T-cell (primary cell): ENCODE measurements around the gene PRKACB. TPM values are rescaled to one million over a fixed set of nuclear protein-coding genes. Genes with fewer than 3 reads are reported as not detected.

Experiments used
- ATAC-seq, 4 experiments: fragments of 200-7000 bp in 3 of 4; fragments of 150-1000 bp in 1 of 4; cut with Tn5 transposase; replicated peaks in 1 of 4; 1 replicate in 3 of 4; 2 replicates in 1 of 4; pipeline ENCODE4 v1.10.0; 2021; ENCODE audit warnings: moderate library complexity in 3 of 4, mild to moderate bottlenecking in 2 of 4, moderate number of reproducible peaks in 1 of 4
- CTCF ChIA-PET, 2 donors: fragments of 300-600 bp; sonication (Branson Sonifier 250); formaldehyde crosslinking; loops; one replicate each; lab custom pipeline; 2022; ENCODE audit warnings: antibody characterized with exemption in 2 of 2; lab: Charles Lee
- POLR2A ChIA-PET, 2 donors: fragments of 300-600 bp; sonication (Branson Sonifier 250); formaldehyde crosslinking; loops; one replicate each; lab custom pipeline; 2022; ENCODE audit warnings: antibody characterized with exemption in 2 of 2; lab: Charles Lee
- DNase-seq, 35 experiments: peaks; one replicate each; pipeline versions ENCODE4 v3.0.0 to v3.0.0-alpha.2; 2013 to 2023
- H3K27ac ChIP-seq: one replicate; pipeline ENCODE4 v1.5.1; 2013; ENCODE audit warnings: low read length
- H3K27me3 ChIP-seq, 2 experiments: replicated peaks in 1 of 2; 1 replicate in 1 of 2; 2 replicates in 1 of 2; pipeline versions ENCODE4 v1.6.1 to v1.7.0; 2013; ENCODE audit warnings: low read length in 1 of 2, mixed read lengths in 1 of 2; ENCODE audit not compliant: control insufficient read depth in 2 of 2, insufficient read depth in 2 of 2; ENCODE audit errors: extremely low read depth in 1 of 2
- H3K36me3 ChIP-seq, 2 donors: 1 replicate in 1 of 2; 2 replicates in 1 of 2; pipeline versions ENCODE4 v1.6.1 to v1.7.0; 2013; ENCODE audit warnings: low read length in 1 of 2; ENCODE audit not compliant: control insufficient read depth in 2 of 2, insufficient read depth in 1 of 2; ENCODE audit errors: extremely low read depth in 1 of 2
- H3K4me1 ChIP-seq, 2 experiments: 1 replicate in 1 of 2; 2 replicates in 1 of 2; pipeline versions ENCODE4 v1.6.1 to v1.7.0; 2013; ENCODE audit warnings: low read length in 2 of 2, mixed read lengths in 1 of 2; ENCODE audit not compliant: insufficient read depth in 2 of 2, control insufficient read depth in 1 of 2; ENCODE audit errors: extremely low read depth in 1 of 2
- H3K4me3 ChIP-seq, 2 donors: 1 replicate in 1 of 2; 2 replicates in 1 of 2; pipeline versions ENCODE4 v1.5.1 to v1.7.0; 2013; ENCODE audit warnings: mild to moderate bottlenecking in 2 of 2, low read length in 1 of 2, moderate library complexity in 1 of 2; ENCODE audit not compliant: control insufficient read depth in 1 of 2; ENCODE audit errors: extremely low read depth in 1 of 2
- H3K9me3 ChIP-seq: 2 replicates; pipeline ENCODE4 v1.7.0; 2013
- H3K27ac Mint-ChIP-seq, 2 donors: one replicate each; pipeline ENCODE4 v1.8.0; 2020 to 2021; ENCODE audit warnings: mild to moderate bottlenecking in 2 of 2, mixed read lengths in 2 of 2
- H3K27me3 Mint-ChIP-seq, 2 donors: one replicate each; pipeline ENCODE4 v1.8.0; 2021 to 2022; ENCODE audit warnings: mixed read lengths in 2 of 2
- H3K36me3 Mint-ChIP-seq: one replicate; pipeline ENCODE4 v1.8.0; 2021; ENCODE audit warnings: mixed read lengths
- H3K4me1 Mint-ChIP-seq, 3 donors: one replicate each; pipeline ENCODE4 v1.8.0; 2020 to 2022; ENCODE audit warnings: mixed read lengths in 3 of 3, mild to moderate bottlenecking in 1 of 3
- H3K4me3 Mint-ChIP-seq, 3 donors: one replicate each; pipeline ENCODE4 v1.8.0; 2020 to 2022; ENCODE audit warnings: mild to moderate bottlenecking in 3 of 3, mixed read lengths in 3 of 3, moderate library complexity in 3 of 3
- H3K9me3 Mint-ChIP-seq, 3 donors: one replicate each; pipeline ENCODE4 v1.8.0; 2020 to 2022; ENCODE audit warnings: mixed read lengths in 3 of 3
- WGBS: methylation state at CpG from one replicate; pipeline ENCODE4 v1.1.5; 2013; ENCODE audit warnings: missing lambda C conversion rate; ENCODE audit not compliant: insufficient coverage; 5-methylcytosine and 5-hydroxymethylcytosine counted together
- total RNA-seq, 35 experiments: library from RNA in 6 of 35; stranded (reverse) in 6 of 35; fragments of 120-200 nt in 1 of 35; gene quantifications; one replicate each; pipeline versions ENCODE4 v1.2.1 to v1.2.4 and lab custom pipeline; 2013 to 2026

PRKACB gene
- total RNA-seq, 5 donors from 2014 or later (not counting 1 experiment from before 2014, with no cell fraction given): 101 to 119 (median 109) TPM

DNA sequence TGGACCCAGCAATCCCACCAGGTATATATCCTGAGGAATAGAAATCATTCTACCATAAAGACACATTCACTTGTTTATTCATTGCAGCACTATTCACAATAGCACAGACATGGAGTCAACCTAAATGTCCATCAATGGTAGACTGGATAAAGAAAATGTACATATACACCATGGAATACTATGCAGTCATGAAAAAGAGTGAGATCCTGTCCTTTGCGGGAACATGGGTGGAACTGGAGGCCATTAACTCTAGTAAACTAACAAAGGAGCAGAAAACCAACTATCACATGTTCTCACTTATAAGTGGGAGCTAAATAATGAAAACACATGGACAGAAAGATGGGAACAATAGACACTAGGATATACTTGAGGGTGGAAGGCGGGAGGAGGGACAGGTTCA lies 36.1 kb upstream of the PRKACB start:
- no peak for ATAC-seq
- CTCF ChIA-PET: interaction anchor here (0.6 to 1.2 kb wide), 2 partner anchors 172 to 491 kb away, joined by 3 read pairs; no protein-coding TSS in a partner anchor
- no CpG with 5 or more reads among the region's 2 CpGs for WGBS
- no peak overlapping the region for H3K27ac Mint-ChIP-seq
- no peaks in the 10 kb centered on the region for H3K4me1 Mint-ChIP-seq
- Histone ChIP-seq H3K4me3 (no peak overlapping the region), H3K9me3 (no peaks in the 10 kb centered on the region), H3K36me3 (no peaks in the 10 kb centered on the region), H3K27ac (no peak overlapping the region), H3K27me3 (no peaks in the 10 kb centered on the region), H3K4me1 (no peaks in the 10 kb centered on the region)
- H3K27me3 Mint-ChIP-seq: no peaks in the 10 kb centered on the region
- peaks cover 4 to 6% (median 4%) of the 10 kb centered on the region in 3 donors for H3K9me3 Mint-ChIP-seq
- H3K36me3 Mint-ChIP-seq: no peaks in the 10 kb centered on the region
- POLR2A ChIA-PET: no interaction called here
- H3K4me3 Mint-ChIP-seq: no peak overlapping the region
- no peak for DNase-seq

DNA sequence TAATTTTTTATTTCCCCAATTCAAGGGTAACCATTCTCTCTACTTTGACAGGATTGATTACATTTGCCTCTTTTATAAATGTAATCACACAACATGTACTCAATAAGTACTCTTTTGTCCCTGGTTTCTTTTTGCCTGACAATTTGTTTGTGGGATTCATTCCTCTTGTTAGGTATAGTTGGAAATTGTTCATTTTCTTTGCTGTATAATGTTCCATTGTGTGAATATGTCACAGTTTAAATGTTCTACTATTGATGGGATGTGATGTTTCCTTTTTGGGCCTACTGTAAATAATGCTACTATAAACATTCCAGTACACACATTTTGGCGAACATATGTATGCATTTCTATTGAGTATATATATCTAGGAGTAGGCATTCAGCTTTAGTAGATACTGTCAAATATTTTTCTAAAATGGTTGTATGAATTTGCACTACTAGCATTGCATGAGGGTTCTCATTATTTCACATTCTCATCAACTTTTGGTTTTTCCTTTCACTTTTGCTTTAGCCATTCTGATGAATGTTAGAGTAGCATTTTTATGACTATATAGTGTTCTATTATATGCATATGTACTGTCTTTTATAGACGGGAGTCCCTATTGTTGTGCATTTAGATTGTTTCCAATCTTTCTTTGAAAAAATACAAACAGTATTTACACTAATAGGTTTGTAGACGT lies 35.0 kb upstream of the PRKACB start:
- H3K27me3 Mint-ChIP-seq: no peaks in the 10 kb centered on the region
- ChIA-PET CTCF (no interaction called here), POLR2A (no interaction called here)
- no peak overlapping the region for H3K4me3 Mint-ChIP-seq
- no peaks in the 10 kb centered on the region for H3K4me1 Mint-ChIP-seq
- WGBS: no CpG with 5 or more reads among the region's 3 CpGs
- ATAC-seq: no peak
- Histone ChIP-seq H3K36me3 (no peaks in the 10 kb centered on the region), H3K9me3 (no peaks in the 10 kb centered on the region), H3K27ac (no peak overlapping the region), H3K4me1 (no peaks in the 10 kb centered on the region), H3K4me3 (no peak overlapping the region), H3K27me3 (no peaks in the 10 kb centered on the region)
- H3K36me3 Mint-ChIP-seq: no peaks in the 10 kb centered on the region
- DNase-seq: no peak
- H3K9me3 Mint-ChIP-seq: peaks cover 4 to 6% (median 4%) of the 10 kb centered on the region in 3 donors
- no peak overlapping the region for H3K27ac Mint-ChIP-seq

DNA sequence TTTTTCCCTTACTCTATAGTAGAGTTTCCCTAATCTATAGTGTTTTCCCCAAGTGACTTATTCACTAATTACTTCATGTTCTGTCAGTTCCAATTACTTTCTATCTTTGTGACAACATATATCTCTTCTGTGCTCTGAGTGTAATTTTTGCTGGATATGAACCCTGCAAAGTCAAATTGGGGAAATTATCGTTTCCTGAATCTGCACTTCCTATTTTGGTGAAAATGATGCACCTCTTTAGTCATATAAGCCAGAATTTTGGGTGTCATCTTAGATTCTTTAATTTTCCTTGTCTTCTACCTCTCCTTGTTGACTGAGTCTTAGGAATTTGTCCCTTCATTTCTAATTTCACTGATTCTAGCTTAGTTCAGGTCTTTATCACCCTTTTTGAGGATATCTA lies 33.4 kb upstream of the PRKACB start:
- Mint-ChIP-seq H3K27me3 (no peaks in the 10 kb centered on the region), H3K4me3 (no peak overlapping the region), H3K36me3 (no peaks in the 10 kb centered on the region), H3K4me1 (no peaks in the 10 kb centered on the region), H3K27ac (no peak overlapping the region), H3K9me3 (peaks cover 4 to 6% (median 4%) of the 10 kb centered on the region in 3 donors)
- DNase-seq (no peak), ATAC-seq (no peak)
- no peaks in the 10 kb centered on the region for H3K36me3 ChIP-seq
- CTCF ChIA-PET: no interaction called here
- H3K27me3 ChIP-seq: no peaks in the 10 kb centered on the region
- WGBS: no CpG with 5 or more reads among the region's 1 CpG
- POLR2A ChIA-PET: no interaction called here
- no peaks in the 10 kb centered on the region for H3K4me1 ChIP-seq
- no peak overlapping the region for H3K4me3 ChIP-seq
- no peaks in the 10 kb centered on the region for H3K9me3 ChIP-seq
- no peak overlapping the region for H3K27ac ChIP-seq

DNA sequence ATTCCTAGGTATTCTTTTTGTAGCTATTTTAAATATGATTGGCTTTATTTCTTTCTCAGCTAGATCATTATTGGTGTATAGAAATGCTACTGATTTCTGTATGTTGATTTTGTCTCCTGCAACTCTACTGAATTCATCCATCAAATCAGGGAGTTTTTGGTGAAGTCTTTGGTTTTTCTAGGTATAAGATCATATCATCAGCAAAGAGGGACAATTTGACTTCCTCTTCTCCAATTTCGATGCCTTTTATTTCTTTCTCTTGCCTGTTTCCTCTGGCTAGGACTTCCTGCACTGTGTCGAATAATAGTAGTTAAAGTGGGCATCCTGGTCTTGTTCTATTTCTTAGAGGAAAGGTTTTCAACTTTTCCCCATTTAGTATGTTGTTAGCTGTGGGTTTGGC lies 27.5 kb upstream of the PRKACB start:
- no peak overlapping the region for H3K4me3 Mint-ChIP-seq
- Histone ChIP-seq H3K27me3 (no peaks in the 10 kb centered on the region), H3K27ac (no peak overlapping the region), H3K4me3 (no peak overlapping the region), H3K9me3 (no peaks in the 10 kb centered on the region), H3K4me1 (no peaks in the 10 kb centered on the region), H3K36me3 (no peaks in the 10 kb centered on the region)
- DNase-seq: no peak
- no CpG with 5 or more reads among the region's 2 CpGs for WGBS
- no peak overlapping the region for H3K27ac Mint-ChIP-seq
- H3K36me3 Mint-ChIP-seq: no peaks in the 10 kb centered on the region
- H3K9me3 Mint-ChIP-seq: no peaks in the 10 kb centered on the region
- ATAC-seq: no peak
- POLR2A ChIA-PET: interaction anchor here in 1 of 2 donors (0.6 kb wide), 1 partner anchor 21 kb away, joined by 3 read pairs; no protein-coding TSS in a partner anchor
- CTCF ChIA-PET: interaction anchor here in 1 of 2 donors (1.0 to 1.8 kb wide), 2 partner anchors 10 to 191 kb away, joined by 6 to 8 read pairs; no protein-coding TSS in a partner anchor
- H3K4me1 Mint-ChIP-seq: peaks cover 6 to 13% (median 10%) of the 10 kb centered on the region in 3 donors
- H3K27me3 Mint-ChIP-seq: no peaks in the 10 kb centered on the region

DNA sequence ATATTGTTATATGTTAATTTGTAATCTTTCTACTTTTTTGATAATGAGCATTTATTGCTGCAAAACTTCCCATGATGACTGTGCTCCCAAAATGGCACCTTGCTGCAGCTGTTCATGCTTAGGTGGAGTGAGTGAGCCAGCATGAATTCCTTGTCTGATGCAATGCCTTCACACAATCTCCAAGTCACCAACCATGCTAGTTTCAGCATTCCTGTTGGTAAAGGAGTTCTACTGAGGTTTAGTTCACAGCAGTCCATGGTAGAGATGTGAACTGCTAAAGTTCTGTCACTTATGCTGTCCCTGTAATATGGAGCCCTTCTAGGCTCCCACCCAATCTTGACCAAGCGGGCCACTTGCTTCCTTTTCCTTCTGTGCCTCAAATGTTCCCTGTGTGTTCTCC lies 26.2 kb upstream of the PRKACB start:
- H3K9me3 Mint-ChIP-seq: no peaks in the 10 kb centered on the region
- peaks cover 6 to 13% (median 10%) of the 10 kb centered on the region in 3 donors for H3K4me1 Mint-ChIP-seq
- ATAC-seq (no peak), DNase-seq (no peak)
- H3K9me3 ChIP-seq: no peaks in the 10 kb centered on the region
- no peaks in the 10 kb centered on the region for H3K27me3 ChIP-seq
- CTCF ChIA-PET: no interaction called here
- H3K36me3 Mint-ChIP-seq: no peaks in the 10 kb centered on the region
- POLR2A ChIA-PET: no interaction called here
- no peaks in the 10 kb centered on the region for H3K36me3 ChIP-seq
- H3K4me3 Mint-ChIP-seq: no peak overlapping the region
- no CpG with 5 or more reads among the region's 1 CpG for WGBS
- no peak overlapping the region for H3K27ac ChIP-seq
- no peak overlapping the region for H3K27ac Mint-ChIP-seq
- H3K27me3 Mint-ChIP-seq: no peaks in the 10 kb centered on the region
- no peaks in the 10 kb centered on the region for H3K4me1 ChIP-seq
- H3K4me3 ChIP-seq: no peak overlapping the region

DNA sequence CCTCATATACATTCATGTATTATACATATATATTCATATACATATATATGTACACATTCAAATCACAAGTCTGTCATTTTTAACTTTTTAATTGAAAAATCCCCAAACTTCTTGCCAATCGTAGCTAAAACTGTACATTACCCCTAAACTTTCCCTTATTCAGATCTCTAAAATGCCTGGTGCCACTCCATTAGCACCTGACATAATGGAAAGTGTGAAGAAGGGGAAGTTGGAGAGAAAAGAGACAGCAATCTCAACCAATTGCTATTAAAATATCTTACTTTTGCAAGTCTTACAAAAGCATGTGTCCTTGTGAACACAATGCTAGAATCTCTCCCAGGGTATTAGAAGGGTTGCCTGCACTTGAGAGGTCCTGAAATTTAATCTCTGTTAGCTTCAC lies 22.7 kb upstream of the PRKACB start:
- no peaks in the 10 kb centered on the region for H3K36me3 Mint-ChIP-seq
- no peak overlapping the region for H3K27ac Mint-ChIP-seq
- Histone ChIP-seq H3K36me3 (no peaks in the 10 kb centered on the region), H3K4me1 (no peaks in the 10 kb centered on the region), H3K9me3 (no peaks in the 10 kb centered on the region), H3K27ac (no peak overlapping the region), H3K27me3 (peaks cover 0 to 4% of the 10 kb centered on the region in 2 experiments), H3K4me3 (no peak overlapping the region)
- peaks cover 5 to 10% (median 7%) of the 10 kb centered on the region in 3 donors for H3K4me1 Mint-ChIP-seq
- POLR2A ChIA-PET: no interaction called here
- CTCF ChIA-PET: interaction anchor here in 1 of 2 donors (1.8 to 8.2 kb wide), 2 partner anchors 23 to 190 kb away, joined by 6 to 98 read pairs; partner anchors contain the start of gene PRKACB
- WGBS: no CpG with 5 or more reads among the region's 1 CpG
- DNase-seq (no peak), ATAC-seq (no peak)
- no peaks in the 10 kb centered on the region for H3K27me3 Mint-ChIP-seq
- no peak overlapping the region for H3K4me3 Mint-ChIP-seq
- no peaks in the 10 kb centered on the region for H3K9me3 Mint-ChIP-seq
